ENCODE data around the gene TAB2. TPM values are rescaled to one million over a fixed set of nuclear protein-coding genes. Genes with fewer than 3 reads are reported as not detected.

TAB2 gene
- total RNA-seq, 1 experiment from 2014 or later = 38.1 TPM

DNA sequence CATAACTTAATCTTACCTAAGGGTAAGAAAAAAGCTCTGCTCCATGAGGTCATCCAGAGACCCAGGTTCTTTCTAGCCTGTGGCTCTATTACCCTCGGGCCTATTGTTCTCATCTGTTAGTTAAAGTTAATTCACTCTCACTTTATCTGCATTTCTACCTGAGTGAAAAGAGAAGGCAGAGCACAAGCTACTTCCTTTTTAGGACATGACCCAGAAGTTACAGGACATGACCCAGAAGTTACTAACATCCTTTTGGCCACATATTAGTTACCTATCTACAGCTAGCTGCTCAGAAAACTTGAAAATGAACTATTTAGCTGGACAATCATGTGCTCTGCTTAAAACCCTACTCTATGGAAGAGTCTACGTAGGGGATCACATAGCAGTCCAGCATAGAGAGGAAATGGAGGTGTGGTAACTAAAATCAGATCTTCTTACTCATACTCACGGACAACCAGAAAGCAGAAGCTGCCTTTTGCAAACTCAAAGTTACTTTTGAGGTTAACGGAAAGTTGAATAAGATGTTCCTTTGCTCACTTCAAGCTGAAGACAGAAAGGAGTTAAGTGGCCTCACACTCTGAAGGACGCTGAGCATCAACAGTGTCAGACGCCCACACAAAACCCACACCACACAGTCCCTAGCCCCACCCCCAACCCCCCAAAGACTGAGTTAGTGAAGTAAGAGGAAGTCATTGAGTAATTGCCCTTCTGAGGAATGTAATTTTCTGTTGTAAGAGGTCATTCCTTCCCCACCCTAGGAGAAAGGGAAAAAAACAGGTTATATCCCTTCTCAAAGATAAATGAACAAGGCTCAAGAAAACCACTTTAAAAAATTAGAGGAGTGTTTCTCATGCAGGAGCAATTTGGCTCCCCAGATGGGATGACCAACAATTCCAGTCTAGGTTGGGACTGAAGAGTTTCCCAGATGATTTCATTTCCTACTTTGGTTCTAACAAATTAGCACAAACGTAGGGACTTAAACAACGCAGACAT is 45.9 kb upstream of the TAB2 start:
- peaks cover 2% of the 10 kb centered on the region for H3K9me3 Mint-ChIP-seq (ENCODE audit: low read depth, unreplicated experiment)
- no TSS peak for BruUV-seq (replicated peaks)
- no peak for DNase-seq
- peaks cover 9% of the 10 kb centered on the region for H3K27me3 Mint-ChIP-seq (ENCODE audit: unreplicated experiment)
- H3K27ac Mint-ChIP-seq (ENCODE audit: unreplicated experiment) = no peak overlapping the region
- TF ChIP-seq, protein P1, sequence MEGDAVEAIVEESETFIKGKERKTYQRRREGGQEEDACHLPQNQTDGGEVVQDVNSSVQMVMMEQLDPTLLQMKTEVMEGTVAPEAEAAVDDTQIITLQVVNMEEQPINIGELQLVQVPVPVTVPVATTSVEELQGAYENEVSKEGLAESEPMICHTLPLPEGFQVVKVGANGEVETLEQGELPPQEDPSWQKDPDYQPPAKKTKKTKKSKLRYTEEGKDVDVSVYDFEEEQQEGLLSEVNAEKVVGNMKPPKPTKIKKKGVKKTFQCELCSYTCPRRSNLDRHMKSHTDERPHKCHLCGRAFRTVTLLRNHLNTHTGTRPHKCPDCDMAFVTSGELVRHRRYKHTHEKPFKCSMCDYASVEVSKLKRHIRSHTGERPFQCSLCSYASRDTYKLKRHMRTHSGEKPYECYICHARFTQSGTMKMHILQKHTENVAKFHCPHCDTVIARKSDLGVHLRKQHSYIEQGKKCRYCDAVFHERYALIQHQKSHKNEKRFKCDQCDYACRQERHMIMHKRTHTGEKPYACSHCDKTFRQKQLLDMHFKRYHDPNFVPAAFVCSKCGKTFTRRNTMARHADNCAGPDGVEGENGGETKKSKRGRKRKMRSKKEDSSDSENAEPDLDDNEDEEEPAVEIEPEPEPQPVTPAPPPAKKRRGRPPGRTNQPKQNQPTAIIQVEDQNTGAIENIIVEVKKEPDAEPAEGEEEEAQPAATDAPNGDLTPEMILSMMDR (IDR thresholded peaks at IDR 0.05; ENCODE audit: unreplicated experiment) = no peak
- no peaks in the 10 kb centered on the region for H3K4me1 Mint-ChIP-seq (ENCODE audit: low read depth, unreplicated experiment)
- CTCF ChIA-PET = no interaction called here
- H3K36me3 Mint-ChIP-seq (ENCODE audit: insufficient read depth, unreplicated experiment) = no peaks in the 10 kb centered on the region
- no peak overlapping the region for H3K4me3 Mint-ChIP-seq (ENCODE audit: low read depth, unreplicated experiment)
- intact Hi-C loops (cut with micrococcal nuclease; ENCODE audit: unreplicated experiment) = no loop called here

DNA sequence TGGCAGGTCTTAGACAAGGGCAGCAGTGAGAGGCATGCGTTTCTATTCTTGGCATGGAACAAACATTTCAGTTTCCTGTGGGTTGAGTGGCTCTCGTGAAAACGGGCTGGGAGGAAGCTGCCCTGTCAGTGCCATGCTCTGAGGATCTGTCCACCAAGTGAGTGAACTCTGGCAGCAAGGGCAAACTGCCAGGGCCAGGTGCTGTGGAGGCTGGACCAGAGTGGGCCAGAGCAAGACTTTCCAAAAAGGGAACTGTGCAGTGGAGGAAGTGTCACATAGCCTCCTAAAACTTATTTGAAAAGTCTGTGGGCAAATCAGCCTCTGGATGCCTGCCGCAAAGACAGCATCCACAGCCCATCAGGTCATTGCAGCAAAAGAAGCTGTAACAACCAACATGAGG is 44.2 kb upstream of the TAB2 start:
- TF ChIP-seq, protein P1 (IDR thresholded peaks at IDR 0.05; ENCODE audit: unreplicated experiment) = no peak
- H3K27me3 Mint-ChIP-seq (ENCODE audit: unreplicated experiment) = no peaks in the 10 kb centered on the region
- CTCF ChIA-PET = no interaction called here
- no peaks in the 10 kb centered on the region for H3K36me3 Mint-ChIP-seq (ENCODE audit: insufficient read depth, unreplicated experiment)
- H3K9me3 Mint-ChIP-seq (ENCODE audit: low read depth, unreplicated experiment) = peaks cover 2% of the 10 kb centered on the region
- H3K27ac Mint-ChIP-seq (ENCODE audit: unreplicated experiment) = no peak overlapping the region
- no peaks in the 10 kb centered on the region for H3K4me1 Mint-ChIP-seq (ENCODE audit: low read depth, unreplicated experiment)
- intact Hi-C loops (cut with micrococcal nuclease; ENCODE audit: unreplicated experiment) = no loop called here
- no TSS peak for BruUV-seq (replicated peaks)
- no peak overlapping the region for H3K4me3 Mint-ChIP-seq (ENCODE audit: low read depth, unreplicated experiment)
- no peak for DNase-seq

DNA sequence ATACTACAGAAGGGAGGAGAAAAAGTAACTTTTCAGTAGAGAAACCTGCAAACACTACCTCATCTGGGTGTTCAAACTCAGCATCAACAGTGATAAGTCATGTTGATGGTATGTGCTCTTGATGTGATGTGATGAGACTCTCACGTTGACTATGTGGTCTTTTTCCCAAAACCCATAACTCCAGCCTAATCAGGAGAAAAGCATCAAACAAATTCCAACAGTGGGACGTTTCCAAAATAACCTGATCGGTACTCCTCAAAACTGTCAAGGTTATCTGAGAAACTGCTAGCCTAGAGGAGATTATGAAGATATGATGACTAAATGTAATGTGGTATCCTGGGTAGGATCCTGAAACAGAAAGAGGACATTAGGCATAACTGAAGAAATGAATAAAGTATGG is 41.9 kb upstream of the TAB2 start:
- intact Hi-C loops (cut with micrococcal nuclease; ENCODE audit: unreplicated experiment) = no loop called here
- CTCF ChIA-PET = no interaction called here
- Mint-ChIP-seq H3K27ac (ENCODE audit: unreplicated experiment) (no peak overlapping the region), H3K36me3 (ENCODE audit: insufficient read depth, unreplicated experiment) (no peaks in the 10 kb centered on the region), H3K27me3 (ENCODE audit: unreplicated experiment) (no peaks in the 10 kb centered on the region), H3K4me3 (ENCODE audit: low read depth, unreplicated experiment) (no peak overlapping the region), H3K9me3 (ENCODE audit: low read depth, unreplicated experiment) (peaks cover 2% of the 10 kb centered on the region), H3K4me1 (ENCODE audit: low read depth, unreplicated experiment) (no peaks in the 10 kb centered on the region)
- BruUV-seq (replicated peaks) = no TSS peak
- DNase-seq = no peak
- TF ChIP-seq, protein P1 (IDR thresholded peaks at IDR 0.05; ENCODE audit: unreplicated experiment) = no peak

DNA sequence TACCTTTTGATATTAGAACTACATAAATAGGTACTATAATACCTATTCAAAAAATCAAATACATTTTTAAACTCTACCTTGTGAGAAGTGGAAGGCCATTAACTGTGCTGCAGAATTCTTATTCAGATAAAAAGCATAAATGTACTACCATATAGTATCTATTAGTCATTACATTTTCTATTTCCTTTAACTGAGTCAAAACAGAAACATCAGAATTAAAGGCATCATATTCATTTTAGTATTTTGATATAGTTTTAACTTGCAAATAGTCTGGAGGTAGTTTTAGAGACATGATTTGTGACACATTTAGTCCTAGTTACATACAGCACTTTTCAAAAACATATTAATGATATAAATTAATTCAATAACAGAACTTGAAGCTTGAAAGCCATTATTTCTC is 39.9 kb upstream of the TAB2 start:
- H3K36me3 Mint-ChIP-seq (ENCODE audit: insufficient read depth, unreplicated experiment) = no peaks in the 10 kb centered on the region
- H3K9me3 Mint-ChIP-seq (ENCODE audit: low read depth, unreplicated experiment) = no peaks in the 10 kb centered on the region
- H3K4me1 Mint-ChIP-seq (ENCODE audit: low read depth, unreplicated experiment) = no peaks in the 10 kb centered on the region
- CTCF ChIA-PET = no interaction called here
- TF ChIP-seq, protein P1 (IDR thresholded peaks at IDR 0.05; ENCODE audit: unreplicated experiment) = no peak
- no peak overlapping the region for H3K27ac Mint-ChIP-seq (ENCODE audit: unreplicated experiment)
- intact Hi-C loops (cut with micrococcal nuclease; ENCODE audit: unreplicated experiment) = no loop called here
- no peak for DNase-seq
- no TSS peak for BruUV-seq (replicated peaks)
- no peaks in the 10 kb centered on the region for H3K27me3 Mint-ChIP-seq (ENCODE audit: unreplicated experiment)
- H3K4me3 Mint-ChIP-seq (ENCODE audit: low read depth, unreplicated experiment) = no peak overlapping the region

Data from Calu3 (cell line).